ENCODE measurements around the gene C1orf53. TPM values are rescaled to one million over a fixed set of nuclear protein-coding genes. Genes with fewer than 3 reads are reported as not detected.
A peak's percentile ranks its signal among the peaks of the same experiment; 100 is the strongest.

C1orf53 gene
- total and polyA plus RNA-seq, 2 of the 13 experiments (the other 11 are each of a cell fraction or from before 2014, with no cell fraction given) = 5.8 to 10.1 TPM

DNA sequence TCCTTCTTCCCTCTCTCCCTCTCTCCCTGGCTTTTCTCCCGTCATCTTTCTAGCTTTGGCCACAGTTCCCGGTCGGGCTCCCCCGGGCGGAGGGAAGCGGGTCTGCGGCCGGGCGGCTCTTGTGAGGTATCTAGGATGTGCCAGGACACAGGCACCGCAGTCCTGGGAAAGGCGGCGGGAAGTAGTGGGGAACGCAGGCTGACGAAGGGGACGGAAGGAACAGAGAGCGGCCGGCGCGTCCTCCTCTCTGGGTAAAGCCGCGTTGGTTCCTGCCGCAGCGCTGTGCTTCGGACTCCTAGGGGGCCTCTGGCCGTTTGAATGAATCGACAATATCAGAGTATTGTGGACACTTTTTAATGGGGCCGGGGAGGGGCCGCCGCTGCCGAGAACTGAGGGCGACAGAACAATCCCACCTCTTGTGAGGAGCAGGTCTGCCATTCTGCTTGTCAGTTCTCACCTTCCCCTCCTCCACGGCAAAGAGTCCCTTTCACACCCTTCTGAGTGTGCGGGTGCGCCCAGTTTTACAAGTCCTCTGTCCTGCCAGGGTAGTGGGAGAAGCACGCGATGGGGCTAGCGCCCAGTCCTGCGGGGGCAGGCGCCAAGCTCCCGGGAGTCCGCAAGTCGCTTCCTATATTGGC lies 13.6 kb downstream of the C1orf53 start (continued):
- TF ChIP-seq, protein P1, sequence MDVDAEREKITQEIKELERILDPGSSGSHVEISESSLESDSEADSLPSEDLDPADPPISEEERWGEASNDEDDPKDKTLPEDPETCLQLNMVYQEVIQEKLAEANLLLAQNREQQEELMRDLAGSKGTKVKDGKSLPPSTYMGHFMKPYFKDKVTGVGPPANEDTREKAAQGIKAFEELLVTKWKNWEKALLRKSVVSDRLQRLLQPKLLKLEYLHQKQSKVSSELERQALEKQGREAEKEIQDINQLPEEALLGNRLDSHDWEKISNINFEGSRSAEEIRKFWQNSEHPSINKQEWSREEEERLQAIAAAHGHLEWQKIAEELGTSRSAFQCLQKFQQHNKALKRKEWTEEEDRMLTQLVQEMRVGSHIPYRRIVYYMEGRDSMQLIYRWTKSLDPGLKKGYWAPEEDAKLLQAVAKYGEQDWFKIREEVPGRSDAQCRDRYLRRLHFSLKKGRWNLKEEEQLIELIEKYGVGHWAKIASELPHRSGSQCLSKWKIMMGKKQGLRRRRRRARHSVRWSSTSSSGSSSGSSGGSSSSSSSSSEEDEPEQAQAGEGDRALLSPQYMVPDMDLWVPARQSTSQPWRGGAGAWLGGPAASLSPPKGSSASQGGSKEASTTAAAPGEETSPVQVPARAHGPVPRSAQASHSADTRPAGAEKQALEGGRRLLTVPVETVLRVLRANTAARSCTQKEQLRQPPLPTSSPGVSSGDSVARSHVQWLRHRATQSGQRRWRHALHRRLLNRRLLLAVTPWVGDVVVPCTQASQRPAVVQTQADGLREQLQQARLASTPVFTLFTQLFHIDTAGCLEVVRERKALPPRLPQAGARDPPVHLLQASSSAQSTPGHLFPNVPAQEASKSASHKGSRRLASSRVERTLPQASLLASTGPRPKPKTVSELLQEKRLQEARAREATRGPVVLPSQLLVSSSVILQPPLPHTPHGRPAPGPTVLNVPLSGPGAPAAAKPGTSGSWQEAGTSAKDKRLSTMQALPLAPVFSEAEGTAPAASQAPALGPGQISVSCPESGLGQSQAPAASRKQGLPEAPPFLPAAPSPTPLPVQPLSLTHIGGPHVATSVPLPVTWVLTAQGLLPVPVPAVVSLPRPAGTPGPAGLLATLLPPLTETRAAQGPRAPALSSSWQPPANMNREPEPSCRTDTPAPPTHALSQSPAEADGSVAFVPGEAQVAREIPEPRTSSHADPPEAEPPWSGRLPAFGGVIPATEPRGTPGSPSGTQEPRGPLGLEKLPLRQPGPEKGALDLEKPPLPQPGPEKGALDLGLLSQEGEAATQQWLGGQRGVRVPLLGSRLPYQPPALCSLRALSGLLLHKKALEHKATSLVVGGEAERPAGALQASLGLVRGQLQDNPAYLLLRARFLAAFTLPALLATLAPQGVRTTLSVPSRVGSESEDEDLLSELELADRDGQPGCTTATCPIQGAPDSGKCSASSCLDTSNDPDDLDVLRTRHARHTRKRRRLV (CRISPR knock-in tag; IDR thresholded peaks at IDR 0.05) = no peak
- TF ChIP-seq IRF2 (CRISPR knock-in tag; IDR thresholded peaks at IDR 0.05) = no peak
- TF ChIP-seq EP300 (IDR thresholded peaks at IDR 0.05; ENCODE audit: low read depth in 2 of 2, low read length in 2 of 2) = no peak
- no peak for TF ChIP-seq EP300 (CRISPR knock-in tag; IDR thresholded peaks at IDR 0.05; ENCODE audit: borderline replicate concordance)
- TF ChIP-seq, protein P2, sequence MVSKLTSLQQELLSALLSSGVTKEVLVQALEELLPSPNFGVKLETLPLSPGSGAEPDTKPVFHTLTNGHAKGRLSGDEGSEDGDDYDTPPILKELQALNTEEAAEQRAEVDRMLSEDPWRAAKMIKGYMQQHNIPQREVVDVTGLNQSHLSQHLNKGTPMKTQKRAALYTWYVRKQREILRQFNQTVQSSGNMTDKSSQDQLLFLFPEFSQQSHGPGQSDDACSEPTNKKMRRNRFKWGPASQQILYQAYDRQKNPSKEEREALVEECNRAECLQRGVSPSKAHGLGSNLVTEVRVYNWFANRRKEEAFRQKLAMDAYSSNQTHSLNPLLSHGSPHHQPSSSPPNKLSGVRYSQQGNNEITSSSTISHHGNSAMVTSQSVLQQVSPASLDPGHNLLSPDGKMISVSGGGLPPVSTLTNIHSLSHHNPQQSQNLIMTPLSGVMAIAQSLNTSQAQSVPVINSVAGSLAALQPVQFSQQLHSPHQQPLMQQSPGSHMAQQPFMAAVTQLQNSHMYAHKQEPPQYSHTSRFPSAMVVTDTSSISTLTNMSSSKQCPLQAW (CRISPR knock-in tag; IDR thresholded peaks at IDR 0.05) = no peak
- no peak for TF ChIP-seq CCDC6 (CRISPR knock-in tag; IDR thresholded peaks at IDR 0.05)
- TF ChIP-seq PITX1 (CRISPR knock-in tag; IDR thresholded peaks at IDR 0.05) = no peak
- TF ChIP-seq FIP1L1 (IDR thresholded peaks at IDR 0.05; ENCODE audit: borderline replicate concordance, insufficient read depth, low read depth, low read length) = 0 out of 2 replicates have a peak, but pooled peaks have one; percentile 73
- TF ChIP-seq, protein P3, sequence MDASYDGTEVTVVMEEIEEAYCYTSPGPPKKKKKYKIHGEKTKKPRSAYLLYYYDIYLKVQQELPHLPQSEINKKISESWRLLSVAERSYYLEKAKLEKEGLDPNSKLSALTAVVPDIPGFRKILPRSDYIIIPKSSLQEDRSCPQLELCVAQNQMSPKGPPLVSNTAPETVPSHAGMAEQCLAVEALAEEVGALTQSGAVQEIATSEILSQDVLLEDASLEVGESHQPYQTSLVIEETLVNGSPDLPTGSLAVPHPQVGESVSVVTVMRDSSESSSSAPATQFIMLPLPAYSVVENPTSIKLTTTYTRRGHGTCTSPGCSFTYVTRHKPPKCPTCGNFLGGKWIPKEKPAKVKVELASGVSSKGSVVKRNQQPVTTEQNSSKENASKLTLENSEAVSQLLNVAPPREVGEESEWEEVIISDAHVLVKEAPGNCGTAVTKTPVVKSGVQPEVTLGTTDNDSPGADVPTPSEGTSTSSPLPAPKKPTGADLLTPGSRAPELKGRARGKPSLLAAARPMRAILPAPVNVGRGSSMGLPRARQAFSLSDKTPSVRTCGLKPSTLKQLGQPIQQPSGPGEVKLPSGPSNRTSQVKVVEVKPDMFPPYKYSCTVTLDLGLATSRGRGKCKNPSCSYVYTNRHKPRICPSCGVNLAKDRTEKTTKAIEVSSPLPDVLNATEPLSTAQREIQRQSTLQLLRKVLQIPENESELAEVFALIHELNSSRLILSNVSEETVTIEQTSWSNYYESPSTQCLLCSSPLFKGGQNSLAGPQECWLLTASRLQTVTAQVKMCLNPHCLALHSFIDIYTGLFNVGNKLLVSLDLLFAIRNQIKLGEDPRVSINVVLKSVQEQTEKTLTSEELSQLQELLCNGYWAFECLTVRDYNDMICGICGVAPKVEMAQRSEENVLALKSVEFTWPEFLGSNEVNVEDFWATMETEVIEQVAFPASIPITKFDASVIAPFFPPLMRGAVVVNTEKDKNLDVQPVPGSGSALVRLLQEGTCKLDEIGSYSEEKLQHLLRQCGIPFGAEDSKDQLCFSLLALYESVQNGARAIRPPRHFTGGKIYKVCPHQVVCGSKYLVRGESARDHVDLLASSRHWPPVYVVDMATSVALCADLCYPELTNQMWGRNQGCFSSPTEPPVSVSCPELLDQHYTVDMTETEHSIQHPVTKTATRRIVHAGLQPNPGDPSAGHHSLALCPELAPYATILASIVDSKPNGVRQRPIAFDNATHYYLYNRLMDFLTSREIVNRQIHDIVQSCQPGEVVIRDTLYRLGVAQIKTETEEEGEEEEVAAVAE (CRISPR knock-in tag; IDR thresholded peaks at IDR 0.05; ENCODE audit: borderline replicate concordance) = no peak
- TF ChIP-seq, protein P4, sequence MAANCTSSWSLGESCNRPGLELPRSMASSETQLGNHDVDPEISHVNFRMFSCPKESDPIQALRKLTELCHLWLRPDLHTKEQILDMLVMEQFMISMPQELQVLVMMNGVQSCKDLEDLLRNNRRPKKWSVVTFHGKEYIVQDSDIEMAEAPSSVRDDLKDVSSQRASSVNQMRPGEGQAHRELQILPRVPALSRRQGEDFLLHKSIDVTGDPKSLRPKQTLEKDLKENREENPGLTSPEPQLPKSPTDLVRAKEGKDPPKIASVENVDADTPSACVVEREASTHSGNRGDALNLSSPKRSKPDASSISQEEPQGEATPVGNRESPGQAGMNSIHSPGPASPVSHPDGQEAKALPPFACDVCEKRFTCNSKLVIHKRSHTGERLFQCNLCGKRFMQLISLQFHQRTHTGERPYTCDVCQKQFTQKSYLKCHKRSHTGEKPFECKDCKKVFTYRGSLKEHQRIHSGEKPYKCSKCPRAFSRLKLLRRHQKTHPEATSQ (CRISPR knock-in tag; IDR thresholded peaks at IDR 0.05; ENCODE audit: borderline replicate concordance) = no peak
- TF ChIP-seq GATAD1 (CRISPR knock-in tag; IDR thresholded peaks at IDR 0.05) = no peak
- TF ChIP-seq YEATS4 (CRISPR knock-in tag; IDR thresholded peaks at IDR 0.05; ENCODE audit: borderline replicate concordance) = no peak
- TF ChIP-seq CAMTA2 (CRISPR knock-in tag; IDR thresholded peaks at IDR 0.05; ENCODE audit: borderline replicate concordance) = no peak; the same call in 1 of the 2 replicates
- TF ChIP-seq ZIK1 (CRISPR knock-in tag; IDR thresholded peaks at IDR 0.05; ENCODE audit: borderline replicate concordance, low read depth) = no peak

Measured in HepG2 (cell line).